Osteoblast (primary cell): ENCODE measurements around the gene RIMBP2. TPM values are rescaled to one million over a fixed set of nuclear protein-coding genes. Genes with fewer than 3 reads are reported as not detected.
A peak's percentile ranks its signal among the peaks of the same experiment; 100 is the strongest.

Experiments used
- DNase-seq: peaks from one replicate; pipeline ENCODE4 v3.0.0; 2011; ENCODE audit warnings: low spot score, mixed read lengths; ENCODE audit not compliant: insufficient read length; ENCODE audit errors: missing footprints
- H2AFZ ChIP-seq: 2 replicates; pipeline ENCODE4 v1.6.0; 2011; ENCODE audit warnings: mild to moderate bottlenecking, low read length
- H3K27ac ChIP-seq: 2 replicates; pipeline ENCODE4 v1.5.1; 2011; ENCODE audit warnings: mild to moderate bottlenecking, low read depth, low read length, moderate library complexity
- H3K27me3 ChIP-seq: 2 replicates; pipeline ENCODE4 v1.6.0; 2012; ENCODE audit warnings: mild to moderate bottlenecking, control low read depth, inconsistent platforms, low read length, moderate library complexity; ENCODE audit not compliant: insufficient read depth
- H3K36me3 ChIP-seq: 2 replicates; pipeline ENCODE4 v1.5.1; 2011; ENCODE audit warnings: mild to moderate bottlenecking, low read length, control low read depth, moderate library complexity; ENCODE audit not compliant: insufficient read depth
- H3K4me1 ChIP-seq: 2 replicates; pipeline ENCODE4 v1.5.1; 2011; ENCODE audit warnings: mild to moderate bottlenecking, low read length, control low read depth, moderate library complexity; ENCODE audit not compliant: insufficient read depth
- H3K4me2 ChIP-seq: 2 replicates; pipeline ENCODE4 v1.6.0; 2011; ENCODE audit warnings: mild to moderate bottlenecking, low read length; ENCODE audit not compliant: insufficient read depth
- H3K4me3 ChIP-seq: fragments of 200-600 bp; sonication (generic); 3 replicates; pipeline ENCODE4 v1.5.1; 2012; ENCODE audit warnings: mild to moderate bottlenecking, low read length, inconsistent platforms; ENCODE audit not compliant: insufficient read depth
- H3K79me2 ChIP-seq: 2 replicates; pipeline ENCODE4 v1.6.0; 2012; ENCODE audit warnings: mild to moderate bottlenecking, low read length, control low read depth, inconsistent platforms; ENCODE audit not compliant: insufficient read depth
- H3K9me3 ChIP-seq: 2 replicates; pipeline ENCODE4 v1.5.1; 2011; ENCODE audit warnings: low read depth, low read length, control low read depth
- H4K20me1 ChIP-seq: 2 replicates; pipeline ENCODE4 v1.6.0; 2012; ENCODE audit warnings: mild to moderate bottlenecking, low read length, control low read depth; ENCODE audit not compliant: insufficient read depth
- total RNA-seq: library from RNA; depleted of rRNA; stranded (reverse); fragments of >200 nt; gene quantifications from 2 replicates; pipeline ENCODE4 v1.2.3, GENCODE V29; 2012
- TF ChIP-seq, protein P1 (sequence below): IDR thresholded peaks from 2 replicates; pipeline ENCODE4 v1.5.1; 2011; ENCODE audit warnings: mild to moderate bottlenecking, low read depth, low read length, moderate library complexity; ENCODE audit errors: extremely low read depth

RIMBP2 gene
- total RNA-seq, 1 donor: not detected

GRCh38 chr12:130700492-130701401, 15.4 kb downstream of the RIMBP2 start:
- no peaks in the 10 kb centered on the region for H3K79me2 ChIP-seq
- H3K4me2 ChIP-seq: no peak overlapping the region
- no peak overlapping the region for H2AFZ ChIP-seq
- no peaks in the 10 kb centered on the region for H3K27me3 ChIP-seq
- no peaks in the 10 kb centered on the region for H3K36me3 ChIP-seq
- H3K9me3 ChIP-seq: no peaks in the 10 kb centered on the region
- H3K4me3 ChIP-seq: no peak overlapping the region
- no peaks in the 10 kb centered on the region for H4K20me1 ChIP-seq
- no peaks in the 10 kb centered on the region for H3K4me1 ChIP-seq
- H3K27ac ChIP-seq: no peak overlapping the region
- TF ChIP-seq, protein P1, sequence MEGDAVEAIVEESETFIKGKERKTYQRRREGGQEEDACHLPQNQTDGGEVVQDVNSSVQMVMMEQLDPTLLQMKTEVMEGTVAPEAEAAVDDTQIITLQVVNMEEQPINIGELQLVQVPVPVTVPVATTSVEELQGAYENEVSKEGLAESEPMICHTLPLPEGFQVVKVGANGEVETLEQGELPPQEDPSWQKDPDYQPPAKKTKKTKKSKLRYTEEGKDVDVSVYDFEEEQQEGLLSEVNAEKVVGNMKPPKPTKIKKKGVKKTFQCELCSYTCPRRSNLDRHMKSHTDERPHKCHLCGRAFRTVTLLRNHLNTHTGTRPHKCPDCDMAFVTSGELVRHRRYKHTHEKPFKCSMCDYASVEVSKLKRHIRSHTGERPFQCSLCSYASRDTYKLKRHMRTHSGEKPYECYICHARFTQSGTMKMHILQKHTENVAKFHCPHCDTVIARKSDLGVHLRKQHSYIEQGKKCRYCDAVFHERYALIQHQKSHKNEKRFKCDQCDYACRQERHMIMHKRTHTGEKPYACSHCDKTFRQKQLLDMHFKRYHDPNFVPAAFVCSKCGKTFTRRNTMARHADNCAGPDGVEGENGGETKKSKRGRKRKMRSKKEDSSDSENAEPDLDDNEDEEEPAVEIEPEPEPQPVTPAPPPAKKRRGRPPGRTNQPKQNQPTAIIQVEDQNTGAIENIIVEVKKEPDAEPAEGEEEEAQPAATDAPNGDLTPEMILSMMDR: no peak
- peak; percentile 42 for DNase-seq

GRCh38 chr12:130698106-130698505, 18.0 kb downstream of the RIMBP2 start:
- TF ChIP-seq, protein P1: no peak
- DNase-seq: no peak
- Histone ChIP-seq H3K79me2 (no peaks in the 10 kb centered on the region), H3K4me1 (no peaks in the 10 kb centered on the region), H4K20me1 (no peaks in the 10 kb centered on the region), H3K9me3 (no peaks in the 10 kb centered on the region), H3K27me3 (no peaks in the 10 kb centered on the region), H3K36me3 (no peaks in the 10 kb centered on the region), H3K27ac (no peak overlapping the region), H3K4me2 (no peak overlapping the region), H3K4me3 (no peak overlapping the region), H2AFZ (no peak overlapping the region)

GRCh38 chr12:130696379-130697100, 19.6 kb downstream of the RIMBP2 start:
- Histone ChIP-seq H3K4me1 (no peaks in the 10 kb centered on the region), H3K4me2 (no peak overlapping the region), H3K4me3 (no peak overlapping the region), H3K9me3 (no peaks in the 10 kb centered on the region), H2AFZ (no peak overlapping the region), H3K36me3 (no peaks in the 10 kb centered on the region), H4K20me1 (no peaks in the 10 kb centered on the region), H3K27ac (no peak overlapping the region), H3K79me2 (no peaks in the 10 kb centered on the region), H3K27me3 (no peaks in the 10 kb centered on the region)
- DNase-seq: no peak
- TF ChIP-seq, protein P1: no peak

DNA sequence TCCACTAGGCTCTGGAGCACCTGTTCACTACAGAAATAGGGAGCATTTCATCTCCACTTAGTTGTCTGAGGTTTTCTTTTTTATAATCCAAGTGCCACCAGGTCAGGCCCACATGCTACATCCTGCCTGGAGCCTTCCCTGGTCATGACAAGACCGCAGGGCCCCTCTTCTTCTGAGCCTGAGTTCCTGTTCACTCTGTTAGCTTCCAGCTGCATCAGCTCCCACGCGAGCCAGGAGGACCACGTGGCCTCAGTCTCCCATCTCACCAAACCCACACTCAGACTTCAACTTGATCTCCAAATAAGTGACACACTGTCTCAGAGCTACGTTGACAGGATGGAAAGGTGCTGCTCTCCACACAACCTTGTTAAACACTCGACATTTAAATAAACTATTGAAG, 21.0 kb downstream of the RIMBP2 start:
- Histone ChIP-seq H3K27me3 (no peaks in the 10 kb centered on the region), H3K4me3 (no peak overlapping the region), H4K20me1 (no peaks in the 10 kb centered on the region), H3K4me2 (no peak overlapping the region), H3K79me2 (no peaks in the 10 kb centered on the region), H3K4me1 (no peaks in the 10 kb centered on the region), H3K9me3 (no peaks in the 10 kb centered on the region), H3K36me3 (no peaks in the 10 kb centered on the region), H3K27ac (no peak overlapping the region), H2AFZ (no peak overlapping the region)
- DNase-seq: no peak
- TF ChIP-seq, protein P1: no peak
